ENCODE data around the gene PLD1. TPM values are rescaled to one million over a fixed set of nuclear protein-coding genes. Genes with fewer than 3 reads are reported as not detected.
A peak's percentile ranks its signal among the peaks of the same experiment; 100 is the strongest.

Gene PLD1
- total and polyA plus RNA-seq, 7 donors, result 0.73 to 6.7 (median 1.9) TPM

- WGBS, 3 donors, result 29 to 36% (median 34%) methylated on average over 5 of the region's 5 CpGs
- H3K4me3 ChIP-seq, result no peak overlapping the region
Observed at GRCh38 chr3:171753025-171753472, 57.2 kb downstream of the PLD1 start.

GRCh38 chr3:171752329-171752728 is 58.0 kb downstream of the PLD1 start:
- Histone ChIP-seq H3K27me3 (ENCODE audit: insufficient read depth in 3 of 3, low read length in 2 of 3) (peaks cover 0 to 14% (median 0%) of the 10 kb centered on the region in 3 donors), H3K9me3 (no peaks in the 10 kb centered on the region), H3K36me3 (ENCODE audit: insufficient read depth in 1 of 2, low read depth in 1 of 2) (no peaks in the 10 kb centered on the region), H3K4me3 (no peak overlapping the region), H3K27ac (no peak overlapping the region), H3K4me1 (peaks cover 9% of the 10 kb centered on the region)
- no peak for ATAC-seq
- intact Hi-C loops (cut with DNase I), result no loop called here
- 92 to 94% (median 94%) methylated on average over 2 of the region's 2 CpGs for WGBS, 3 donors
- DNase-seq, result no peak
- TF ChIP-seq CTCF (IDR thresholded peaks at IDR 0.05), result no peak

More at GRCh38 chr3:171753025-171753472, 57.2 kb downstream of the PLD1 start:
- no peaks in the 10 kb centered on the region for H3K9me3 ChIP-seq
- H3K36me3 ChIP-seq (ENCODE audit: insufficient read depth in 1 of 2, low read depth in 1 of 2), result no peaks in the 10 kb centered on the region
- TF ChIP-seq CTCF (IDR thresholded peaks at IDR 0.05), result no peak
- intact Hi-C loops (cut with DNase I), result no loop called here
- DNase-seq (no peak), ATAC-seq (no peak)
- H3K4me1 ChIP-seq, result peaks cover 9% of the 10 kb centered on the region
- H3K27me3 ChIP-seq (ENCODE audit: insufficient read depth in 3 of 3, low read length in 2 of 3), result peaks cover 0 to 14% (median 0%) of the 10 kb centered on the region in 3 donors
- no peak overlapping the region for H3K27ac ChIP-seq

- TF ChIP-seq CTCF (IDR thresholded peaks at IDR 0.05), result no peak
- no peak overlapping the region for H3K4me3 ChIP-seq
- no peaks in the 10 kb centered on the region for H3K27me3 ChIP-seq (ENCODE audit: insufficient read depth in 3 of 3, low read length in 2 of 3)
- DNase-seq (no peak), ATAC-seq (no peak)
- no peak overlapping the region for H3K27ac ChIP-seq
- WGBS, 3 donors, result 75 to 87% (median 86%) methylated on average over 1 of the region's 1 CpG
- H3K36me3 ChIP-seq (ENCODE audit: insufficient read depth in 1 of 2, low read depth in 1 of 2), result no peaks in the 10 kb centered on the region
- peaks cover 9% of the 10 kb centered on the region for H3K4me1 ChIP-seq
- H3K9me3 ChIP-seq, result no peaks in the 10 kb centered on the region
- intact Hi-C loops (cut with DNase I), result no loop called here
Observed at GRCh38 chr3:171749124-171749523, 61.2 kb downstream of the PLD1 start.

GRCh38 chr3:171748064-171748924 is 62.0 kb downstream of the PLD1 start:
- 33 to 59% (median 41%) methylated on average over 7 of the region's 7 CpGs for WGBS, 3 donors
- Histone ChIP-seq H3K27me3 (ENCODE audit: insufficient read depth in 3 of 3, low read length in 2 of 3) (no peaks in the 10 kb centered on the region), H3K9me3 (no peaks in the 10 kb centered on the region), H3K27ac (no peak overlapping the region), H3K36me3 (ENCODE audit: insufficient read depth in 1 of 2, low read depth in 1 of 2) (no peaks in the 10 kb centered on the region), H3K4me1 (peaks cover 9% of the 10 kb centered on the region), H3K4me3 (no peak overlapping the region)
- no peak for TF ChIP-seq CTCF (IDR thresholded peaks at IDR 0.05)
- DNase-seq, result no peak
- peak in 2 of 4 donors; percentile 37 to 57 for ATAC-seq
- intact Hi-C loops (cut with DNase I), result no loop called here

All from psoas muscle (tissue), 8 donors.